ENCODE measurements around the gene TTBK1.

DNA sequence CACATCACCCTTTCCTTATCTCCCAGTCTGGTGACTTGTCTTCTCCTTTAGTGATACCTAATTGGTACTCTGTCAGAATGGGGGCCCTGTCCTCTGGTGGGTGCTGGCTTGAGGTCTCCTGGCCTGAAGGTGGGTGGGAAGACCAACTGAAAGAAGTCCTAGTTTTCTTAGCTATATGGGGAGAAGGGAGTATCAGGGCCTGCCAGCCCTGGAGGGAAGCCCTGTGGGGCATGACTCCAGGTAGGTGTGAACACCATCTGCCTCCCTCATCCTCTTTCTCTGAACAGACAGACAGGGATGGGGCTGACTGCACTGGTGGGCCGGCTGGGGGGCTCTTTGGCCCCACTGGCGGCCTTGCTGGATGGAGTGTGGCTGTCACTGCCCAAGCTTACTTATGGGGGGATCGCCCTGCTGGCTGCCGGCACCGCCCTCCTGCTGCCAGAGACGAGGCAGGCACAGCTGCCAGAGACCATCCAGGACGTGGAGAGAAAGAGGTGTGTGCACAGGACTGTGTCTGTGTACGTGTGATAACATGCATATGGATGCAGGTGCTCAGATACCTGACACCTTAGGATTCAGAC, 60.6 kb downstream of the TTBK1 start:
- TF ChIP-seq, protein P1, sequence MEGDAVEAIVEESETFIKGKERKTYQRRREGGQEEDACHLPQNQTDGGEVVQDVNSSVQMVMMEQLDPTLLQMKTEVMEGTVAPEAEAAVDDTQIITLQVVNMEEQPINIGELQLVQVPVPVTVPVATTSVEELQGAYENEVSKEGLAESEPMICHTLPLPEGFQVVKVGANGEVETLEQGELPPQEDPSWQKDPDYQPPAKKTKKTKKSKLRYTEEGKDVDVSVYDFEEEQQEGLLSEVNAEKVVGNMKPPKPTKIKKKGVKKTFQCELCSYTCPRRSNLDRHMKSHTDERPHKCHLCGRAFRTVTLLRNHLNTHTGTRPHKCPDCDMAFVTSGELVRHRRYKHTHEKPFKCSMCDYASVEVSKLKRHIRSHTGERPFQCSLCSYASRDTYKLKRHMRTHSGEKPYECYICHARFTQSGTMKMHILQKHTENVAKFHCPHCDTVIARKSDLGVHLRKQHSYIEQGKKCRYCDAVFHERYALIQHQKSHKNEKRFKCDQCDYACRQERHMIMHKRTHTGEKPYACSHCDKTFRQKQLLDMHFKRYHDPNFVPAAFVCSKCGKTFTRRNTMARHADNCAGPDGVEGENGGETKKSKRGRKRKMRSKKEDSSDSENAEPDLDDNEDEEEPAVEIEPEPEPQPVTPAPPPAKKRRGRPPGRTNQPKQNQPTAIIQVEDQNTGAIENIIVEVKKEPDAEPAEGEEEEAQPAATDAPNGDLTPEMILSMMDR (IDR thresholded peaks at IDR 0.05) = no peak
- TF ChIP-seq EZH2 (IDR thresholded peaks at IDR 0.05; ENCODE audit: borderline replicate concordance, insufficient read depth, low read depth, low read length, poor library complexity, severe bottlenecking) = no peak

Measured in B cell (primary cell).